Activated CD4-positive, alpha-beta memory T cell treated with anti-CD3 and anti-CD28 coated beads, Interleukin-2, amount 10 ng/mL, durations not matched to agents 7 days and 5 days (primary cell): ENCODE measurements around the gene SCUBE1. TPM values are rescaled to one million over a fixed set of nuclear protein-coding genes. Genes with fewer than 3 reads are reported as not detected.

Source experiments
- total RNA-seq, 2 experiments: library from RNA; stranded (reverse); gene quantifications; one replicate each; pipeline ENCODE4 v1.2.3, GENCODE V29; 2021

SCUBE1 gene
- total RNA-seq, 2 experiments from 2014 or later, result 0.15 to 0.20 TPM

Other genes with a start within 250 kb of the SCUBE1 start
- gene BIK, start 232.6 kb downstream of the SCUBE1 start, total RNA-seq, result 1 to 10 TPM; 2.6 TPM
- 1 to 10 TPM; 8.5 to 8.8 TPM for gene MCAT, start 200.0 kb downstream of the SCUBE1 start, total RNA-seq
- 100 to 1,000 TPM; 133 TPM for gene TSPO, start 191.8 kb downstream of the SCUBE1 start, total RNA-seq
- gene TTLL12, start 156.2 kb downstream of the SCUBE1 start, total RNA-seq, result 10 to 100 TPM; 41.3 to 43.0 TPM
- not detected for gene MPPED1, start 68.6 kb upstream of the SCUBE1 start, total RNA-seq